Esophagus muscularis mucosa (tissue), 4 donors: Measurements from ENCODE around the gene SDK1. TPM values are rescaled to one million over a fixed set of nuclear protein-coding genes. Genes with fewer than 3 reads are reported as not detected.

Experiments
- DNase-seq: peaks from one replicate; pipeline ENCODE4 v3.0.0-alpha.2; 2017; ENCODE audit errors: extremely low spot score
- H3K27ac ChIP-seq, 4 donors: fragments of 200-600 bp; sonication (generic); replicated peaks in 1 of 4; 1 replicate in 3 of 4; 2 replicates in 1 of 4; pipeline ENCODE4 v1.5.1; 2016 to 2019; ENCODE audit warnings: mild to moderate bottlenecking in 1 of 4
- H3K27me3 ChIP-seq, 4 donors: fragments of 200-600 bp; sonication (generic); one replicate each; pipeline versions ENCODE4 v1.5.1 to v1.6.0; 2016 to 2019
- H3K36me3 ChIP-seq, 4 donors: fragments of 200-600 bp; sonication (generic); one replicate each; pipeline ENCODE4 v1.5.1; 2016 to 2019
- H3K4me1 ChIP-seq, 4 donors: fragments of 200-600 bp; sonication (generic); one replicate each; pipeline ENCODE4 v1.5.1; 2016 to 2019
- H3K4me3 ChIP-seq, 4 donors: fragments of 200-600 bp; sonication (generic); 1 replicate in 2 of 4; 2 replicates in 2 of 4; pipeline ENCODE4 v1.5.1; 2016 to 2019; ENCODE audit warnings: mild to moderate bottlenecking in 4 of 4, moderate library complexity in 1 of 4
- H3K9me3 ChIP-seq, 4 donors: fragments of 200-600 bp; sonication (generic); 1 replicate in 3 of 4; 2 replicates in 1 of 4; pipeline ENCODE4 v1.5.1; 2016 to 2019
- EP300 ChIP-seq: sonication (generic); formaldehyde crosslinking; IDR thresholded peaks from one replicate; pipeline ENCODE4 v1.6.1; 2017; ENCODE audit warnings: antibody characterized with exemption
- POLR2A ChIP-seq: fragments of 450-650 bp; IDR thresholded peaks from one replicate; pipeline ENCODE4 v1.6.1; 2017; ENCODE audit warnings: antibody characterized with exemption, moderate library complexity, mild to moderate bottlenecking, low read depth
- POLR2AphosphoS5 ChIP-seq, 2 donors: sonication (generic); formaldehyde crosslinking; IDR thresholded peaks; one replicate each; pipeline ENCODE4 v1.6.1; 2017; ENCODE audit warnings: antibody characterized with exemption in 2 of 2
- WGBS: methylation state at CpG from one replicate; pipeline ENCODE4 v1.1.5; 2018; 5-methylcytosine and 5-hydroxymethylcytosine counted together
- intact Hi-C: fragments of 100-400 bp; cut with DNase I; formaldehyde crosslinking; loops from one replicate; pipeline ENCODE4 v1.15.1; 2023
- total RNA-seq, 4 donors: library from RNA; depleted of rRNA; stranded (reverse); fragments of >200 nt; gene quantifications; one replicate each; pipeline versions ENCODE4 v1.1.0 to v1.2.1, GENCODE V29; 2016
- TF ChIP-seq, protein P1 (sequence below), 3 experiments: fragments of 200-600 bp in 2 of 3; fragments of 450-650 bp in 1 of 3; sonication (generic) in 2 of 3; IDR thresholded peaks; one replicate each; pipeline ENCODE4 v1.5.1; 2017 to 2019; ENCODE audit warnings: antibody characterized with exemption in 3 of 3, mild to moderate bottlenecking in 2 of 3, moderate library complexity in 1 of 3

The SDK1 gene
- total RNA-seq, 4 donors from 2014 or later = 7.8 to 18.6 (median 12.0) TPM

DNA sequence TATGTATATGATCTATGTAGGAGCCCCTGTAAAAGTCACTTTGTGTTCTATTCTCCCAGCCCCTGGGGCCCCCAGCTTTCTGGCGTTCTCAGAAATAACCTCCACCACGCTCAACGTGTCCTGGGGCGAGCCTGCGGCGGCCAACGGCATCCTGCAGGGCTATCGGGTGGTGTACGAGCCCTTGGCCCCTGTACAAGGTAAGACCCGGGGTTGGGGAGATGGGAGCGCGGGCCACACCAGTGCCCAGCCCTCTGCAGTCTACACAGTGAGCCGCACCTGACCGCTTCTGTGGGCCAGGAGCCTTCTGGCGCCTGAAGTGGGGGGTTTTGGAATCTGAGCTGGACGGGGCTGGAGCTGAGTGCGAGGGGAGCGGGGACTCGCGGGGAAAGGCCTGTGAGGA, 908.9 kb downstream of the SDK1 start:
- TF ChIP-seq POLR2AphosphoS5 (IDR thresholded peaks at IDR 0.05) = no peak
- TF ChIP-seq, protein P1, sequence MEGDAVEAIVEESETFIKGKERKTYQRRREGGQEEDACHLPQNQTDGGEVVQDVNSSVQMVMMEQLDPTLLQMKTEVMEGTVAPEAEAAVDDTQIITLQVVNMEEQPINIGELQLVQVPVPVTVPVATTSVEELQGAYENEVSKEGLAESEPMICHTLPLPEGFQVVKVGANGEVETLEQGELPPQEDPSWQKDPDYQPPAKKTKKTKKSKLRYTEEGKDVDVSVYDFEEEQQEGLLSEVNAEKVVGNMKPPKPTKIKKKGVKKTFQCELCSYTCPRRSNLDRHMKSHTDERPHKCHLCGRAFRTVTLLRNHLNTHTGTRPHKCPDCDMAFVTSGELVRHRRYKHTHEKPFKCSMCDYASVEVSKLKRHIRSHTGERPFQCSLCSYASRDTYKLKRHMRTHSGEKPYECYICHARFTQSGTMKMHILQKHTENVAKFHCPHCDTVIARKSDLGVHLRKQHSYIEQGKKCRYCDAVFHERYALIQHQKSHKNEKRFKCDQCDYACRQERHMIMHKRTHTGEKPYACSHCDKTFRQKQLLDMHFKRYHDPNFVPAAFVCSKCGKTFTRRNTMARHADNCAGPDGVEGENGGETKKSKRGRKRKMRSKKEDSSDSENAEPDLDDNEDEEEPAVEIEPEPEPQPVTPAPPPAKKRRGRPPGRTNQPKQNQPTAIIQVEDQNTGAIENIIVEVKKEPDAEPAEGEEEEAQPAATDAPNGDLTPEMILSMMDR (IDR thresholded peaks at IDR 0.05) = no peak
- TF ChIP-seq EP300 = no peak
- intact Hi-C loops = no loop called here
- Histone ChIP-seq H3K27ac (no peak overlapping the region), H3K36me3 (no peaks in the 10 kb centered on the region), H3K4me1 (no peaks in the 10 kb centered on the region), H3K27me3 (no peaks in the 10 kb centered on the region), H3K4me3 (no peak overlapping the region), H3K9me3 (no peaks in the 10 kb centered on the region)
- DNase-seq = no peak
- WGBS = 91% methylated on average over 20 of the region's 20 CpGs

DNA sequence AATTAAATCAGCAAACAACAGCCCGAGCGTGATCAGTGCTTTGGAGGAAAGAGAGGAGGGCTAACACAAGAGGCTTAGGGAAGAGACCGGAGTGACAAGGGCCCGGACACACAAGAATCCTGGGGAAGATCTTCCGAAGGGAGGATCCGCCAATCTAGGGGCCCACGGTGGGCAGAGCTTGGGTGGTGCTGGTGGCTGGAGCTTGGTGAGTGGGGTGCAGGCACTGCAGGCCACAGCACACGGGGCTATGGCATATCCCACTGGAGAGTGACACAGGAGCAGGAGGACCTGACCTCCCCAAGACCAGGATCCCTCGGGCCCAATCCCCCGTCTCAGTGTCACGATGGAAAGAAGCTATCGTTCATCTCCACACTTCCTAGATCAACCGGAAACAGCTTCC, 909.8 kb downstream of the SDK1 start:
- H3K36me3 ChIP-seq = no peaks in the 10 kb centered on the region
- no peak for TF ChIP-seq EP300
- TF ChIP-seq, protein P1 (IDR thresholded peaks at IDR 0.05) = no peak
- no peak for TF ChIP-seq POLR2AphosphoS5 (IDR thresholded peaks at IDR 0.05)
- no peak for TF ChIP-seq POLR2A
- no peaks in the 10 kb centered on the region for H3K4me1 ChIP-seq
- no peaks in the 10 kb centered on the region for H3K9me3 ChIP-seq
- WGBS = 92% methylated on average over 13 of the region's 13 CpGs
- H3K4me3 ChIP-seq = no peak overlapping the region
- H3K27me3 ChIP-seq = no peaks in the 10 kb centered on the region
- DNase-seq = no peak
- intact Hi-C loops = no loop called here
- H3K27ac ChIP-seq = no peak overlapping the region

GRCh38 chr7:4211261-4211660, 910.2 kb downstream of the SDK1 start:
- TF ChIP-seq, protein P1 (IDR thresholded peaks at IDR 0.05) = no peak
- TF ChIP-seq POLR2AphosphoS5 (IDR thresholded peaks at IDR 0.05) (no peak), EP300 (no peak), POLR2A (no peak)
- intact Hi-C loops = no loop called here

GRCh38 chr7:4212376-4212775, 911.3 kb downstream of the SDK1 start:
- Histone ChIP-seq H3K4me1 (no peaks in the 10 kb centered on the region), H3K27ac (no peak overlapping the region), H3K4me3 (no peak overlapping the region), H3K9me3 (no peaks in the 10 kb centered on the region), H3K27me3 (no peaks in the 10 kb centered on the region), H3K36me3 (no peaks in the 10 kb centered on the region)
- 94% methylated on average over 12 of the region's 12 CpGs for WGBS
- DNase-seq = no peak
- intact Hi-C loops = no loop called here
- TF ChIP-seq EP300 (no peak), POLR2AphosphoS5 (IDR thresholded peaks at IDR 0.05) (no peak), POLR2A (no peak)
- TF ChIP-seq, protein P1 (IDR thresholded peaks at IDR 0.05) = no peak

More at GRCh38 chr7:4211261-4211660, 910.2 kb downstream of the SDK1 start:
- 90% methylated on average over 11 of the region's 11 CpGs for WGBS
- no peaks in the 10 kb centered on the region for H3K27me3 ChIP-seq
- no peaks in the 10 kb centered on the region for H3K4me1 ChIP-seq
- H3K9me3 ChIP-seq = no peaks in the 10 kb centered on the region
- DNase-seq = no peak
- H3K36me3 ChIP-seq = no peaks in the 10 kb centered on the region
- no peak overlapping the region for H3K27ac ChIP-seq
- H3K4me3 ChIP-seq = no peak overlapping the region
